HCT116 (cell line): ENCODE results near the gene CLPTM1L. TPM values are rescaled to one million over a fixed set of nuclear protein-coding genes. Genes with fewer than 3 reads are reported as not detected.

Source experiments
- ATAC-seq: fragments of 200-7000 bp; cut with Tn5 transposase; 2 replicates; pipeline ENCODE4 v1.9.1; 2020; ENCODE audit warnings: mild to moderate bottlenecking, moderate library complexity
- BruUV-seq: library from RNA; stranded (reverse); fragments of 400-500 nt; replicated peaks from 2 replicates; lab custom pipeline; 2021; lab: Mats Ljungman, UMichigan
- CTCF ChIA-PET: fragments of 300-600 bp; sonication (Branson Sonifier 250); formaldehyde crosslinking; loops from one replicate; lab custom pipeline; 2021; ENCODE audit warnings: antibody characterized with exemption; lab: Charles Lee
- POLR2A ChIA-PET: fragments of 300-600, 350-600 bp; sonication (Branson Sonifier 250); formaldehyde crosslinking; loops from one replicate; lab custom pipeline; 2021; ENCODE audit warnings: antibody characterized with exemption; lab: Charles Lee
- RAD21 ChIA-PET, 2 experiments: fragments of 300-600 bp; sonication (Branson Sonifier 250); formaldehyde crosslinking; loops; one replicate each; lab custom pipeline; 2023; ENCODE audit warnings: low total read pairs in 2 of 2; ENCODE audit not compliant: uncharacterized antibody in 2 of 2, unreplicated experiment in 2 of 2, low non-redundant PET in 1 of 2; lab: Charles Lee
- DNase-seq: peaks from one replicate; pipeline ENCODE4 v3.0.0-alpha.2; 2010; ENCODE audit warnings: low read depth, low spot score
- H2AFZ ChIP-seq: fragments of 200-600 bp; shearing (Covaris generic), sonication (generic); 2 replicates; pipeline ENCODE4 v1.6.1; 2017; ENCODE audit warnings: low read depth, mixed run types, mixed read lengths, antibody characterized with exemption, low read length; ENCODE audit not compliant: poor library complexity, severe bottlenecking
- H3K27ac ChIP-seq: 2 replicates; pipeline ENCODE4 v1.5.1; 2012; ENCODE audit warnings: low read depth, low read length
- H3K27me3 ChIP-seq: fragments of 200-600 bp; sonication (generic); 2 replicates; pipeline ENCODE4 v1.6.1; 2016; ENCODE audit warnings: mixed run types, low read length, mixed read lengths; ENCODE audit not compliant: insufficient read depth
- H3K36me3 ChIP-seq, 2 experiments: fragments of 200-500 bp in 1 of 2; fragments of 200-600 bp in 1 of 2; sonication (Bioruptor generic) in 1 of 2; sonication (generic) in 1 of 2; 2 replicates each; pipeline versions ENCODE4 v1.5.1 to v1.6.1; 2014 to 2016; ENCODE audit warnings: low read length in 2 of 2, inconsistent platforms in 1 of 2, mixed read lengths in 1 of 2, mixed run types in 1 of 2; ENCODE audit not compliant: insufficient read depth in 2 of 2, control insufficient read depth in 1 of 2
- H3K4me1 ChIP-seq, 2 experiments: fragments of 200-600 bp in 1 of 2; sonication (generic) in 1 of 2; 2 replicates each; pipeline versions ENCODE4 v1.5.1 to v1.6.1; 2012 to 2017; ENCODE audit warnings: low read length in 2 of 2, inconsistent platforms in 1 of 2, mild to moderate bottlenecking in 1 of 2, mixed read lengths in 1 of 2, mixed run types in 1 of 2, moderate library complexity in 1 of 2; ENCODE audit not compliant: insufficient read depth in 2 of 2, control insufficient read depth in 1 of 2
- H3K4me2 ChIP-seq: fragments of 200-600 bp; sonication (generic); 2 replicates; pipeline ENCODE4 v1.6.1; 2017; ENCODE audit warnings: mixed run types, low read length, mixed read lengths
- H3K4me3 ChIP-seq, 2 experiments: fragments of 200-600 bp in 1 of 2; sonication (generic) in 1 of 2; replicated peaks in 1 of 2; 2 replicates each; pipeline ENCODE4 v1.5.1; 2011 to 2016; ENCODE audit warnings: low read length in 2 of 2, control low read depth in 1 of 2, low read depth in 1 of 2, mild to moderate bottlenecking in 1 of 2, mixed read lengths in 1 of 2, mixed run types in 1 of 2
- H3K79me2 ChIP-seq: fragments of 200-600 bp; sonication (generic); 2 replicates; pipeline ENCODE4 v1.6.1; 2017; ENCODE audit warnings: mild to moderate bottlenecking, mixed run types, low read length, moderate library complexity, mixed read lengths; ENCODE audit not compliant: insufficient read depth
- H3K9ac ChIP-seq: fragments of 200-600 bp; sonication (generic); 2 replicates; pipeline ENCODE4 v1.6.1; 2016; ENCODE audit warnings: low read length, mixed read lengths
- H3K9me2 ChIP-seq: fragments of 200-600 bp; sonication (generic), shearing (Covaris generic); 2 replicates; pipeline ENCODE4 v1.6.1; 2017; ENCODE audit warnings: mixed run types, mild to moderate bottlenecking, moderate library complexity; ENCODE audit not compliant: insufficient read depth
- H3K9me3 ChIP-seq, 2 experiments: fragments of 200-500 bp in 1 of 2; fragments of 200-600 bp in 1 of 2; sonication (Bioruptor generic) in 1 of 2; sonication (generic) in 1 of 2; 2 replicates each; pipeline ENCODE4 v1.6.1; 2014 to 2017; ENCODE audit warnings: low read length in 2 of 2, mixed read lengths in 2 of 2, inconsistent platforms in 1 of 2, low read depth in 1 of 2, mild to moderate bottlenecking in 1 of 2, mixed run types in 1 of 2, moderate library complexity in 1 of 2; ENCODE audit not compliant: control insufficient read depth in 1 of 2, insufficient read depth in 1 of 2
- H4K20me1 ChIP-seq: fragments of 200-600 bp; sonication (generic), shearing (Covaris generic); 2 replicates; pipeline ENCODE4 v1.6.1; 2017; ENCODE audit warnings: mixed run types, mild to moderate bottlenecking, moderate library complexity; ENCODE audit not compliant: insufficient read depth
- EGR1 ChIP-seq: IDR thresholded peaks from 2 replicates; pipeline ENCODE4 v1.6.1; 2012; ENCODE audit warnings: low read depth
- EZH2 ChIP-seq: fragments of 200-600 bp; sonication (generic); IDR thresholded peaks from 2 replicates; pipeline ENCODE4 v1.6.1; 2017; ENCODE audit warnings: antibody characterized with exemption, mixed run types
- EZH2phosphoT487 ChIP-seq: fragments of 200-600 bp; IDR thresholded peaks from 2 replicates; pipeline ENCODE4 v1.6.1; 2018; ENCODE audit warnings: antibody characterized with exemption, borderline replicate concordance
- REST ChIP-seq: IDR thresholded peaks from 2 replicates; pipeline ENCODE4 v1.6.1; 2012; ENCODE audit warnings: low read depth
- SIN3A ChIP-seq: IDR thresholded peaks from 2 replicates; pipeline ENCODE4 v1.6.1; 2012; ENCODE audit warnings: low read depth
- SRF ChIP-seq: IDR thresholded peaks from 2 replicates; pipeline ENCODE4 v1.6.1; 2012; ENCODE audit warnings: low read depth
- intact Hi-C: fragments of 100-400 bp; cut with micrococcal nuclease; formaldehyde crosslinking; loops from 2 replicates; pipeline ENCODE4 v1.10.0; 2022
- total RNA-seq: library from RNA; stranded (reverse); gene quantifications from one replicate; pipeline ENCODE4 v1.2.1, GENCODE V29; 2021; ENCODE audit not compliant: unreplicated experiment

Gene CLPTM1L
- total RNA-seq, 1 experiment from 2014 or later: 98.4 TPM

- Histone ChIP-seq H2AFZ (no peak overlapping the region), H3K4me1 (peaks cover 11 to 19% of the 10 kb centered on the region in 2 experiments), H3K4me2 (no peak overlapping the region), H3K79me2 (peaks cover 3% of the 10 kb centered on the region; the same call in 1 of the 2 replicates), H3K9me3 (no peaks in the 10 kb centered on the region), H3K27me3 (no peaks in the 10 kb centered on the region), H3K9me2 (no peaks in the 10 kb centered on the region), H3K36me3 (peaks cover 12 to 41% of the 10 kb centered on the region in 2 experiments; a peak in 3 of 4 replicates), H3K9ac (no peak overlapping the region), H4K20me1 (no peaks in the 10 kb centered on the region), H3K4me3 (no peak overlapping the region), H3K27ac (no peak overlapping the region)
- DNase-seq (no peak), ATAC-seq (no peak)
- BruUV-seq: no TSS peak
- CTCF ChIA-PET: no interaction called here
- POLR2A ChIA-PET: no interaction called here
- intact Hi-C loops: no loop called here
- TF ChIP-seq SRF (no peak), REST (no peak), EZH2phosphoT487 (no peak), EGR1 (no peak), EZH2 (no peak), SIN3A (no peak)
- RAD21 ChIA-PET: no interaction called here
Observed at GRCh38 chr5:1320436-1321344, 24.2 kb downstream of the CLPTM1L start.
